Epidermal melanocyte (primary cell): Measurements from ENCODE around the gene RCOR1.

ENCODE experiments used
- DNase-seq: peaks from one replicate; pipeline ENCODE4 v3.0.0; 2011; ENCODE audit warnings: low spot score; ENCODE audit not compliant: insufficient read length

Gene RCOR1

GRCh38 chr14:102672410-102672960, 80.0 kb downstream of the RCOR1 start:
- no peak for DNase-seq

DNA sequence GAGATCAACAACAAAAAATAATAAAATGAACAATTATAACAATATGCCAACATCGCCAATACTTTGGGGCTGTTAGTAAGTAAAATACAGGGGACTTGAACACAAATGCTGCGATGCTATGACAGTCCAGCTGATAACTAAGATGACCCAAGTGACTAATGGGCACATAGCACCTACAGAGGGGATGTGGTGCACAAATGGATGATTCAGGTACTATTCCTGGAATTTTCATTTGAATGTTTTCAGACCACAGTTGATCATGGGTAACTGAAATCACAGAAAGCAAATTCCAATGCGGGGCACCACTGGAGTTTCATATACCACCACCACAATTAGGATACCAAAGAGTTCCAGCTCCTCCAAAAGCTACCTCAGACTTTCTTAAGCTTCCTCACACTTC, 82.9 kb downstream of the RCOR1 start:
- DNase-seq: no peak

GRCh38 chr14:102678394-102678793, 85.9 kb downstream of the RCOR1 start:
- DNase-seq: no peak

DNA sequence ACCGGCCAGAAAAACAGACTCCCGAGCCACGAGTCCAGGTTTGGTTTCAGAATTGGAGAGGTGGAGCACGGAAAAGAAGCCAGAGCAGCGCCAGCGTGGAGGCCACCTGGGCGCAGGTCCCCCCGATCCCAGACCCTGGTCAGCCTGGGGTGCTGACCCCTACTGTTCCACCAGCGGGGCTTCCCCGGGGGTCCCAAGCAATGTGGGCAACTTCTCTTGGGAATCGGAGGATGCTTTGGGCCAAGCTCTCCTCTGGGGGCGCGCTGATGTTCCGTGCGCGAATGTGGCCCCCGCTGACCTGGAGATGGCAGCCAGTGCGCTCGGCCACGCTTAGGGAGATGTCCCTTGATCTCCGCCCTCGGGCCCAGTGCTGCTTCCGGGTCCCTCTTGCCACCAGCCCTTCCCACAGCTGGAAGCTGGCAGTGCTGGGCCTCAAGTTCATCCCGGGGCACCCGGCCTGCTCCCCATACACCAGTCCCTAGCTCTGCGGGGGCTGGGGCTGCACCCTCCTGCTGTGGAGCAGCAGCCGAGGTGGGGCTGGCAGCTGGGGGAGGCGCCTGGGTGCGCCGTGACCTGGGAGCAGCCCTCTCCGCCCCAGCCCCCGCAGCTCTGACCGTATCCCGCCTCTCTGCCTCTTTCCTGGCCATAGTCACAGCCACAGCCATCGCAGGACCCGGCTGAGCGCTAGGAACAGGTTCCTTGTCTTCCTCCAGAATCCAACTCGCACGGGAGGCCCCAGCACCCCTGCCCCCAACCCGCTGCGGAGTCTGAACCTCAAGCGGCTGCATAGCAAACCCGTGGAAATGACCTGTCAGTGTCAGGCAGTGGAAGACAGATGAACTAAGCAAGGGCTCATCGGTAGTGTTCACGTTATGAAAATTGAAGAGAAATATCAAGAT, 91.2 kb downstream of the RCOR1 start:
- no peak for DNase-seq

DNA sequence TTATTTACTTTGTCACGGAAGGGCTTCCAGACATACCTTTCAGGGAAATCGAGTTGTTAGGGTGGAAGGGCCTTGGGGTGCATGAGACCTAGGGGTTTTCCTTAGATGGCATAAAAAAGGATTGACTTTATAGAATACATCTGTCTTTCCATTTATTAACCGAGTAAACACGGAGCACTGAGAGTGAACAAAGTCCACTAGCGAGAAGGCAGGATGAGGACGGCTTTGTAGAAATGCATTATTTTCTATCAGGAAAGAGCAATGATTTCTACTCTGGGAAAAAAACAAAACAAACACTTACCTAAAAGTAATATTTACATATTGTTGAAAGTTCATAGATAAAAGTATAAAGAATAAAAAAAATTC, 91.8 kb downstream of the RCOR1 start:
- DNase-seq: no peak

GRCh38 chr14:102686196-102686801, 93.8 kb downstream of the RCOR1 start:
- DNase-seq: no peak

DNA sequence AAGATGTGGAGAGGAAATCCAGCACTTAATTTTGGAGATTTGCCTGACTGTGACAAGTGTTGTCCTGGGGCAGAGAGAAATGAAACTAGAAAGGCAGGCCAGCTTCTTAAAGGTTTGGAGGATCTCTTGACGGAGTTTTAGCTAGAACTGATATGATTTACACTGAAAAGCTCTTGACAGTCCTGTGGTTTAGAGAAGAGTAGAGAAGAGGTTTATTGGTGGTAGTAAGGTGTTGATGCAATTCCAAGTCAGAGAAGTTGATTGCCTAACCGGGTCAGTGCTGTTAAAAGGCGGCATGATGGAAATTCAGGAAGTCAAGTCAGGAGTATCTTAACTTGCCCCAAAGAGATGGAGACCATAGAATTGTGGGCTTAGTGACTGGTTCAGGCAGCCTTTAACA, 95.8 kb downstream of the RCOR1 start:
- DNase-seq: no peak

GRCh38 chr14:102690509-102691286, 98.2 kb downstream of the RCOR1 start:
- DNase-seq: no peak

GRCh38 chr14:102691763-102692162, 99.3 kb downstream of the RCOR1 start:
- DNase-seq: no peak

- DNase-seq: no peak
Measured at GRCh38 chr14:102692334-102692733, 99.9 kb downstream of the RCOR1 start.

GRCh38 chr14:102693006-102693755, 100.7 kb downstream of the RCOR1 start:
- no peak for DNase-seq

DNA sequence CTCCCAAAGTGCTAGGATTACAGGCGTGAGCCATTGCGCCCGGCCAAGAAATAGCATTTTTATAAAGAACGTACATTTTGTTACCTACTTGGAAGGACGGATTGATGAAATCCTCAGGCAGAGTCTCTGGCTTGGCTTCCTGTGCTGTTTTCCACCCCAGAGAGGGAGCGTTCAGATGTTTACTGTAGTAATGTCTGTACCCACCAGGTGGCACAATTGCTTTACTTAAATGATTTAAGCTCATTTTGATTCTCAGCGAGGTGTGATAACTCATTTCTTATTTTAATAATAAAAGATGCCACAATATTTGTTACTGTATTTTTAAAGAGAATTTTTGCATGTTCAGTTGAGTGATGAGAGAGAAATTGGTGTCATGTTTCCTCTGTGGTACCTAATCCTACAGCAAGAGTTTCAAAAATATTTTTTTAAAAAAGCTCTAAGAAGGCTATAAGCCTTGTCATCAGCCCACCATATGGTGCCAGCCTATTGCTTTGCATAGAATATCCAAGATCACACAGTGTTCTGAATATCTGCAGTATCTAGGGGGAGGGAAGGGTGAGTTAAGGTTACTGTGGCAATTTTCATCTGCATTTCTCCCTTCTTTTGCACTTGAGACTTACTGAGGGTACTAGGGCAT, 102.2 kb downstream of the RCOR1 start:
- peak; percentile 69 for DNase-seq

- no peak for DNase-seq
Measured at GRCh38 chr14:102695167-102695555, 102.7 kb downstream of the RCOR1 start.

- no peak for DNase-seq
Measured at GRCh38 chr14:102696332-102696731, 103.9 kb downstream of the RCOR1 start.

DNA sequence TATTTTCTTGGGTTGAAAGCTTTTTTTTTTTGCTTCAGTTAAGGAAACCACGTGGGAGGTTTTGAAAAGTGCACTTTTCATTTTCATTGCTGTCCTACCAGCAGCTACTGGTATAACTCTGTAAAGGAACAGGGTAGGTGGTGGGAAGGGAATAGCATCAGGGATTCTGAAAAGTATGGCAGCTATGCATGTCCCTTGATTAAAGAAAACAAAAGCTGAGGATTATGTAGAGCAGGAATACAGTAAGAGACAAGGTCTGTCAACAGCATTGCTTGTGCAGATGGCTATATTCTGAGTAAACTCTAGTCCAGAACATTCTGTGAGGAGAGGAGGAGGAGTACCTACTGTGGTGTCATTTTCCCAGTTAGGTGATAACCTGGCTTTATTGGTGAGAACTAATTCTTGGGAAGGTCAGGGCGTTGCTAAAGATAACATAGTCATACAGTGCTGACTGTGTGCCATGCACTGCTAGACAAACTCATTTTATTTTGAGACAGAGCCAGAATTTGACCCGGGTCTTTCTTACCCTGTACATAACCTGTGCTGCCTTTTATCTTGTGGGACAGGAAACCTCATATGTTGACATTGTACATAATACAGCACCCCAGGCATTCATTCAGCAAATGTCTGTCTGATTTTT, 104.5 kb downstream of the RCOR1 start:
- no peak for DNase-seq

DNA sequence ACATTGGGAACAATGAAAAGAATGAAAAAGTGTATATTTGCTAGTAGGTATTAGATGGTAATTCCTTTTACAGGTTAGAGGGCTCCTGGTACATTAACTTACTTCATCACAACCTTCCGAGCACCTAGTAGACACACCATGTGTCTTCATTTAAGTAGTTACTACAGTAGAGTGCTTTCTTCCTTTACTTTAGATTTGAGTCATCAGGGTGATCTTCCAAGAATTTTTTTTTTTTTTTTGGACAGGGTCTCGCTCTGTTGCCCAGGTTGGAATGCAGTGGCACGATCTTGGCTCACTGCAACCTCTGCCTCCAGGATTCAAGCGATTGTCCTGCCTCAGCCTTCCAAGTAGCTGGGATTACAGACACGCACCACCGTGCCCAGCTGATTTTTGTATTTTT, 105.1 kb downstream of the RCOR1 start:
- no peak for DNase-seq

DNA sequence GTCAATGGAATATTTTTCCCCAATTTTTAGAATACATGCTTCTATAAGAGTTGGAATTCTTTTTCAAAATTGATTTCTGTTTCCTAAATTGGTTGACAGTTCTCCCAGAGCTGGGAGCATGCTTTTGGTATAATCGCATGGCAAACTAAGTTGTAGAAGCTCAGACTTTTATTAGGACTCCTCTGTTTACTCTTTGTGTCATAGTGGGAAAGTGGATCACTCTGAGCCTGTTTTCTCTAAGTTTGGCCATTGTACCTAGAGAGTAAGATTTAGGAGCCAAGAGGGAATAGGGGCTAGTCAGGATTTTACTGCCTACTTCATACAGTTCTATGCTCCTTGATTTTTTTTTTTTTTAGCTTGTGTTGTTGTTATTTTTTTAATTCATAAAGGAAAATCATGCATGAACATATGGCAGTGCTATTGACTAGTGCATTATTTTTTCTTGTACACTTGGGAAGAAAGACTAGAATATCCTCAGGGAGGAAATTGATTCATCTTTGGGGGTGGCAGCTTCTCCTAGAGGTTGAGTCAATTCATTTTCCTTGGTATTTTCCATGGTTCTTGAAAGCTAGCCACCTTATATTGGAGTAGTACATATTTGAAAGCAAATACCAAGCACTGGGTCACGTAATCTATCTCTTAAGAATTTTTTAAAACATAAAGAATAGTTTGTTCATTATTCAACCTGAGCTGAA, 107.1 kb downstream of the RCOR1 start:
- no peak for DNase-seq

DNA sequence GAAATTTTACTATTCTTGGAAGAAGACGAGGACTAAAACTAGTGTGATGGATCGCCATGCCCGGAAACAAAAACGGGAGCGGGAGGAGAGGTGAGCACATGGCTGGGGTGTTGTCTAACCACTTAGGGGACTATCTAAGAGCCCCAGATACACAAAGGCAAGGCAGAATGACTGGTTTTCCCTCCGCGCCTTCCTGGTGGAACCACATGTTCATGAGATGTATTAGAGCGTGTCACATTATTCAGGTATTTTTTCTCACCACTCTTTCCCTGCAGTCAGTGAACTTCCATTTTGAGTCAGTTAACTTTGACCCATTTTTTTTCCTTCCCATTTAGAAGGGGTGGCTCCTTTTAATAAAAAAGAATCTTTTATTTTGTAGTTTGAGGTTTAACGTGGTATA, 116.0 kb downstream of the RCOR1 start:
- no peak for DNase-seq

DNA sequence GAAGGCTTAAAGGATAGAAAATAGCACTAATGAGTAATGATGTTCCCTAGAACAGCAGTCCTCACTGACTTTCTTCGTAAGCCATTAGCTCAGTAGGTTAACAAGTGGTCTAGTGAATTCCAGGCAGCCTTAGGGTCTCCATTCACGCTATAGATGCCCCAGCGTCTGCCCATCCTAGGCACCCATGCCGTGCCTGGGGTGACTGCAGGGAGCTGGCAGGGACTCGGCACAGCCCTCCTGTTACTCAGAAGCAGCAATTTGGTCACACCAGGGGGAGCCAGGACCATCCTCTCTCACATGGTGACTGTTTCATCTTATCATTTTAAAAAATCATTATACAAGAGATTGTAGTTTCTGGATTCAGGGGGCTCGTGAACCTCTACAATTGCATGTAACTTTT, 118.8 kb downstream of the RCOR1 start:
- DNase-seq: no peak

DNA sequence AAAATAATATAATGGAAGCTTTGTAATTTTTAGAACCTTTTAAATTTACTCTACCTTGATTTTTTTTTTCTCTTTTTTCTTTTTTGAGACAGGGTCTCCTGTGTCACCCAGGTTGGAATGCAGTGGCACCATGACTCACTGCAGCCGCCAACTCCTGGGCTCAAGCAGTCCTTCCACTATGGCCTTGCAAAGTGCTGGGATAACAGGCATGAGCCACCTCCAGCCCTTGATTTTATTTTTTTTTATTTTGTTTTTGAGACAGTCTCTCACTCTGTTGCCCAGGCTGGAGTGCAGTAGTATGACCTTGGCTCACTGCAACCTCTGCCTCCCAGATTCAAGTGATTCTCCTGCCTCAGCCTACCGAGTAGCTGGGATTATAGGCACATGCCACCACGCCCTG, 119.5 kb downstream of the RCOR1 start:
- no peak for DNase-seq
